CD14-positive monocyte (primary cell): Measurements from ENCODE around the gene SMAD9. TPM values are rescaled to one million over a fixed set of nuclear protein-coding genes. Genes with fewer than 3 reads are reported as not detected.

Experiments used
- DNase-seq, 3 donors: peaks; one replicate each; pipeline ENCODE4 v3.0.0-alpha.2; 2011 to 2022
- H2AFZ ChIP-seq: 2 replicates; pipeline ENCODE4 v1.6.0; 2012; ENCODE audit warnings: mild to moderate bottlenecking, low read depth, low read length, inconsistent platforms; ENCODE audit not compliant: insufficient read depth, poor library complexity, severe bottlenecking
- H3K27ac ChIP-seq, 2 donors: 1 replicate in 1 of 2; 2 replicates in 1 of 2; pipeline ENCODE4 v1.5.1; 2012 to 2013; ENCODE audit warnings: low read length in 2 of 2, control low read depth in 1 of 2, inconsistent platforms in 1 of 2, low read depth in 1 of 2, mild to moderate bottlenecking in 1 of 2
- H3K27me3 ChIP-seq, 2 donors: one replicate each; pipeline versions ENCODE4 v1.6.0 to v1.6.1; 2011 to 2013; ENCODE audit warnings: low read length in 2 of 2; ENCODE audit not compliant: control insufficient read depth in 2 of 2, insufficient read depth in 2 of 2
- H3K36me3 ChIP-seq, 2 donors: replicated peaks in 1 of 2; 1 replicate in 1 of 2; 2 replicates in 1 of 2; pipeline versions ENCODE4 v1.5.1 to v1.6.1; 2012 to 2013; ENCODE audit warnings: low read length in 2 of 2, control low read depth in 1 of 2, inconsistent platforms in 1 of 2, mild to moderate bottlenecking in 1 of 2; ENCODE audit not compliant: insufficient read depth in 2 of 2, control insufficient read depth in 1 of 2
- H3K4me1 ChIP-seq, 2 donors: 1 replicate in 1 of 2; 2 replicates in 1 of 2; pipeline versions ENCODE4 v1.5.1 to v1.6.1; 2012 to 2013; ENCODE audit warnings: low read length in 2 of 2, control low read depth in 1 of 2, inconsistent platforms in 1 of 2, mild to moderate bottlenecking in 1 of 2, moderate library complexity in 1 of 2; ENCODE audit not compliant: insufficient read depth in 2 of 2, control insufficient read depth in 1 of 2
- H3K4me2 ChIP-seq: replicated peaks from 2 replicates; pipeline ENCODE3; 2012; ENCODE audit warnings: low read length, moderate library complexity, mild to moderate bottlenecking; ENCODE audit not compliant: poor library complexity, severe bottlenecking; ENCODE audit errors: extremely low read depth
- H3K4me3 ChIP-seq, 3 experiments: fragments of 200-600 bp in 1 of 3; sonication (generic) in 1 of 3; replicated peaks in 1 of 3; 1 replicate in 2 of 3; 2 replicates in 1 of 3; pipeline ENCODE4 v1.5.1; 2011 to 2013; ENCODE audit warnings: low read length in 3 of 3, mild to moderate bottlenecking in 3 of 3, control low read depth in 2 of 3, low read depth in 2 of 3, inconsistent platforms in 1 of 3, moderate library complexity in 1 of 3
- H3K79me2 ChIP-seq: 2 replicates; pipeline ENCODE4 v1.6.0; 2012; ENCODE audit warnings: mild to moderate bottlenecking, control low read depth, inconsistent platforms, low read length, moderate library complexity; ENCODE audit not compliant: insufficient read depth
- H3K9ac ChIP-seq: 2 replicates; pipeline ENCODE4 v1.6.0; 2017; ENCODE audit warnings: low read length, mild to moderate bottlenecking; ENCODE audit not compliant: insufficient read depth, poor library complexity, severe bottlenecking
- H3K9me3 ChIP-seq, 2 donors: replicated peaks in 1 of 2; 1 replicate in 1 of 2; 2 replicates in 1 of 2; pipeline versions ENCODE4 v1.5.1 to v1.6.1; 2012 to 2013; ENCODE audit warnings: low read length in 2 of 2, control low read depth in 1 of 2; ENCODE audit not compliant: control insufficient read depth in 1 of 2, insufficient read depth in 1 of 2
- H4K20me1 ChIP-seq: 2 replicates; pipeline ENCODE4 v1.6.0; 2012; ENCODE audit warnings: mild to moderate bottlenecking, low read length, control low read depth, moderate library complexity; ENCODE audit not compliant: insufficient read depth
- H3K27ac Mint-ChIP-seq, 7 donors: one replicate each; pipeline ENCODE4 v1.8.0; 2020; ENCODE audit warnings: mild to moderate bottlenecking in 7 of 7, mixed read lengths in 7 of 7, moderate library complexity in 6 of 7, inconsistent platforms in 2 of 7
- H3K27me3 Mint-ChIP-seq, 3 donors: one replicate each; pipeline ENCODE4 v1.8.0; 2021 to 2022; ENCODE audit warnings: low read depth in 3 of 3, mild to moderate bottlenecking in 3 of 3, mixed read lengths in 3 of 3, moderate library complexity in 3 of 3, inconsistent platforms in 1 of 3
- H3K36me3 Mint-ChIP-seq, 2 donors: one replicate each; pipeline ENCODE4 v1.8.0; 2020; ENCODE audit warnings: mixed read lengths in 2 of 2, inconsistent platforms in 1 of 2, mild to moderate bottlenecking in 1 of 2
- H3K4me1 Mint-ChIP-seq: one replicate; pipeline ENCODE4 v1.8.0; 2020; ENCODE audit warnings: mild to moderate bottlenecking, mixed read lengths
- H3K4me3 Mint-ChIP-seq, 2 donors: one replicate each; pipeline ENCODE4 v1.8.0; 2020; ENCODE audit warnings: mild to moderate bottlenecking in 2 of 2, mixed read lengths in 2 of 2, moderate library complexity in 1 of 2
- H3K9me3 Mint-ChIP-seq, 7 donors: one replicate each; pipeline ENCODE4 v1.8.0; 2020 to 2022; ENCODE audit warnings: mixed read lengths in 7 of 7, mild to moderate bottlenecking in 6 of 7, moderate library complexity in 6 of 7, inconsistent platforms in 2 of 7
- CTCF ChIP-seq: fragments of 200-600 bp; IDR thresholded peaks from one replicate; pipeline ENCODE4 v1.8.0; 2022; ENCODE audit warnings: antibody characterized with exemption, mild to moderate bottlenecking
- WGBS: methylation state at CpG from one replicate; pipeline ENCODE4 v1.1.5; 2013; ENCODE audit warnings: missing lambda C conversion rate; ENCODE audit not compliant: insufficient coverage; 5-methylcytosine and 5-hydroxymethylcytosine counted together
- intact Hi-C, 2 donors: fragments of 100-400 bp; cut with micrococcal nuclease; formaldehyde crosslinking; loops; one replicate each; pipeline versions ENCODE4 v1.15.0 to v1.15.1; 2023
- polyA plus RNA-seq, 3 donors: library from polyadenylated mRNA; depleted of rRNA in 1 of 3; unstranded in 2 of 3; stranded (reverse) in 1 of 3; fragments of 300-500 nt in 2 of 3; fragments of >200 nt in 1 of 3; fragmentation: Illumina TruSeq in 2 of 3; gene quantifications; 1 replicate in 2 of 3; 2 replicates in 1 of 3; pipeline ENCODE4 v1.2.3, GENCODE V29; 2012 to 2021

SMAD9 gene
- polyA plus RNA-seq, 3 donors, result not detected

- no peak for TF ChIP-seq CTCF
- 97% methylated on average over 5 of the region's 8 CpGs for WGBS
- H3K4me2 ChIP-seq, result no peak overlapping the region
Observed at GRCh38 chr13:36903925-36904595, 16.0 kb downstream of the SMAD9 start.

GRCh38 chr13:36897054-36897616 lies 22.9 kb downstream of the SMAD9 start:
- Histone ChIP-seq H3K4me3 (no peak overlapping the region), H3K27me3 (no peaks in the 10 kb centered on the region), H2AFZ (no peak overlapping the region), H3K9ac (no peak overlapping the region), H3K4me1 (no peaks in the 10 kb centered on the region), H3K4me2 (no peak overlapping the region), H4K20me1 (no peaks in the 10 kb centered on the region), H3K79me2 (no peaks in the 10 kb centered on the region), H3K36me3 (no peaks in the 10 kb centered on the region), H3K9me3 (no peaks in the 10 kb centered on the region), H3K27ac (no peak overlapping the region)
- DNase-seq, result no peak
- Mint-ChIP-seq H3K4me3 (no peak overlapping the region), H3K27ac (no peak overlapping the region), H3K4me1 (no peaks in the 10 kb centered on the region), H3K9me3 (peaks cover 0 to 3% (median 1%) of the 10 kb centered on the region in 7 donors), H3K36me3 (no peaks in the 10 kb centered on the region), H3K27me3 (peaks cover 1 to 3% (median 2%) of the 10 kb centered on the region in 3 donors)
- intact Hi-C loops, result no loop called here
- TF ChIP-seq CTCF, result no peak

More at GRCh38 chr13:36903925-36904595, 16.0 kb downstream of the SMAD9 start:
- Mint-ChIP-seq H3K27ac (no peak overlapping the region), H3K9me3 (peaks cover 0 to 3% (median under 1%) of the 10 kb centered on the region in 7 donors), H3K27me3 (peaks cover 1 to 2% (median 2%) of the 10 kb centered on the region in 3 donors), H3K4me3 (no peak overlapping the region), H3K36me3 (no peaks in the 10 kb centered on the region), H3K4me1 (no peaks in the 10 kb centered on the region)
- Histone ChIP-seq H3K27me3 (no peaks in the 10 kb centered on the region), H3K4me3 (no peak overlapping the region), H3K9me3 (no peaks in the 10 kb centered on the region), H3K4me1 (no peaks in the 10 kb centered on the region), H2AFZ (no peak overlapping the region), H3K9ac (no peak overlapping the region), H4K20me1 (no peaks in the 10 kb centered on the region), H3K27ac (no peak overlapping the region), H3K36me3 (no peaks in the 10 kb centered on the region), H3K79me2 (no peaks in the 10 kb centered on the region)
- no peak for DNase-seq
- intact Hi-C loops, result no loop called here
